Retinal pigment epithelial cell (primary cell): ENCODE results near the gene ANGPTL4.
"Not testable (repeated sequence)": the region's sequence is repeated elsewhere in the genome, so short reads cannot be mapped to it uniquely, and the experiment has no call there.

Experiments used
- DNase-seq: peaks from one replicate; pipeline ENCODE4 v3.0.0-alpha.2; 2010; ENCODE audit warnings: low read depth
- H3K4me3 ChIP-seq: 2 replicates; pipeline ENCODE4 v1.5.1; 2011; ENCODE audit warnings: mild to moderate bottlenecking, low read length, control low read depth, moderate library complexity
- TF ChIP-seq, protein P1 (sequence below): conservative IDR thresholded peaks from 2 replicates; pipeline ENCODE4 v1.5.1; 2011; ENCODE audit warnings: low read depth, low read length, control low read depth, inconsistent platforms

ANGPTL4 gene

GRCh38 chr19:8363803-8364771 lies at the start of gene ANGPTL4:
Gene ANGPTL4, plus strand, starts transcription at chr19:8364155. Its CDS starts 167 bp downstream, at chr19:8364322.
- TF ChIP-seq, protein P1, sequence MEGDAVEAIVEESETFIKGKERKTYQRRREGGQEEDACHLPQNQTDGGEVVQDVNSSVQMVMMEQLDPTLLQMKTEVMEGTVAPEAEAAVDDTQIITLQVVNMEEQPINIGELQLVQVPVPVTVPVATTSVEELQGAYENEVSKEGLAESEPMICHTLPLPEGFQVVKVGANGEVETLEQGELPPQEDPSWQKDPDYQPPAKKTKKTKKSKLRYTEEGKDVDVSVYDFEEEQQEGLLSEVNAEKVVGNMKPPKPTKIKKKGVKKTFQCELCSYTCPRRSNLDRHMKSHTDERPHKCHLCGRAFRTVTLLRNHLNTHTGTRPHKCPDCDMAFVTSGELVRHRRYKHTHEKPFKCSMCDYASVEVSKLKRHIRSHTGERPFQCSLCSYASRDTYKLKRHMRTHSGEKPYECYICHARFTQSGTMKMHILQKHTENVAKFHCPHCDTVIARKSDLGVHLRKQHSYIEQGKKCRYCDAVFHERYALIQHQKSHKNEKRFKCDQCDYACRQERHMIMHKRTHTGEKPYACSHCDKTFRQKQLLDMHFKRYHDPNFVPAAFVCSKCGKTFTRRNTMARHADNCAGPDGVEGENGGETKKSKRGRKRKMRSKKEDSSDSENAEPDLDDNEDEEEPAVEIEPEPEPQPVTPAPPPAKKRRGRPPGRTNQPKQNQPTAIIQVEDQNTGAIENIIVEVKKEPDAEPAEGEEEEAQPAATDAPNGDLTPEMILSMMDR, result peak; percentile 19

GRCh38 chr19:8314981-8315640 lies 48.8 kb upstream of the ANGPTL4 start:
- H3K4me3 ChIP-seq, DNase-seq: not testable (repeated sequence)

More at GRCh38 chr19:8363803-8364771, at the start of gene ANGPTL4:
- no peak for DNase-seq
- H3K4me3 ChIP-seq, result peak within 1 kb of the TSS; percentile 51

DNA sequence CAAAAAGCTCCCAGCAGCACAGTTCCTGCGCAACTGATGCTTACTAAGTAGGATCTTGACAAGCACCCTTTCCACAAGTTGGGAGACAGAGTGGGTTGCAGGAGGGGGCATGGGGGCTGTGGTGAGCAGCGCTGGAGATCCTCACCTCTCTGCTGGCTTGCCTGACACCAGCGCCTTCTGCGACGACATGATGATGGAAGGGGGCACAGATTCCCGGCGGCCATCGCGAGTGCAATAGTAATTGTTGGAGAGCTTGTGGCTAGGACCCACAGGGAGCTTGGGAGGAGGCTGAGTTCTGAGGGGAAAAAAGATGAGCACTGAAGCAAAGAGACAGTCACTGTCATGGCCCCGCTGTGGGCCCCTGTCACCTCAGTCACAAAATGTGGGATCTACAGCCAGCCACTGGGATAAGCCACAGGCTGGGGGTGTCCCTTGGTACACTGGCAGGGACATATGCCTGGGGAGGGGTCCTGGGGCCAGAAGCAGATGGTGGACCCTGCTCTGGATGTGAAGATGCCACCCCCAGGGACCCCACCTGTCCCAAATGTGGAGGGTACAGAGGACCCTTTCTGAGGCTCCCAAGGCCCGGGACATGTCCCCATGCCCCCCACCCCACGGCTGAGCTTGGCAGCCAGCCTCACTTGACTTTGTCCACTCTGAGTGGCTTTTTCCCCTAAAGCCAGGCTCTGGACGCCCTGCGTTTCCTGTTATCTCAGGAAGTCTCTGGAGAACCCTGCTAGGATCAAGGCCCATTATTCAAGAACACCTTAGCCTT lies 47.4 kb upstream of the ANGPTL4 start:
- no peak for DNase-seq
- TF ChIP-seq, protein P1, result no peak
- no peak overlapping the region for H3K4me3 ChIP-seq

- DNase-seq, H3K4me3 ChIP-seq: not testable (repeated sequence)
These were observed 45.1 kb upstream of the ANGPTL4 start for GRCh38 chr19:8318835-8319234.

DNA sequence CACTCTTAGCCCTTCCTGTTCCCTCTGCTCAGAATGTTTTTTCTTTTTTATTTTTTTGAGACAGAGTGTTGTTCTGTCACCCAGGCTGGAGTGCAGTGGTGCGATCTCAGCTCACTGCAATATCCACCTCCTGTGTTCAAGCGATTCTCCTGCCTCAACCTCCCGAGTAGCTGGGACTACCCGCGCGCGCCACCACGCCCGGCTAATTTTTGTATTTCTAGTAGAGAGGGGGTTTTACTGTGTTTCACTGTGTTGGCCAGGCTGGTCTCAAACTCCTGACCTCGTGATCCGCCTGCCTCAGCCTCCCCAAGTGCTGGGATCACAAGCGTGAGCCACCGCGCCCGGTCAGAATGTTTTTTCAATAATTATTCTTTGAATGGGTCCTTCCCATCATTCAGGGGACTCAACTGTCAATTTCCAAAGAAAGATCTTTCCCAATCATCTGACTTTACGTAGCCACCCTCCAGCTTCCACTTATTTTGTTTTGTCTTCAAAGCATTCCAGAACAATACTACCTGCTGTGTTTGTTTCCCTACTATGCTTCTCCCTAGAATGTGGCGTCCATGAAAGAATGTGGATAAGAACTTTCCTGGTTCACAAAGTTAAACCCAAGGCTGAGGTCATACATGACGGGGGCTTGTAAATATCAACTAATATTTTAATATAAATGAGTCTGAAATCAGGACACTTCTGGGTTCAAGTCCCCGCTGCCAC lies 44.0 kb upstream of the ANGPTL4 start:
- H3K4me3 ChIP-seq, result peak overlapping the region; percentile 99
- no peak for DNase-seq
- TF ChIP-seq, protein P1, result no peak

GRCh38 chr19:8320564-8321066 lies 43.3 kb upstream of the ANGPTL4 start:
- peak overlapping the region; percentile 99 for H3K4me3 ChIP-seq
- TF ChIP-seq, protein P1, result peak; percentile 12
- no peak for DNase-seq
